ENCODE data around the gene KIFAP3. TPM values are rescaled to one million over a fixed set of nuclear protein-coding genes. Genes with fewer than 3 reads are reported as not detected.

The KIFAP3 gene
- total and polyA plus RNA-seq, 7 donors = 14.4 to 36.7 (median 28.1) TPM

DNA sequence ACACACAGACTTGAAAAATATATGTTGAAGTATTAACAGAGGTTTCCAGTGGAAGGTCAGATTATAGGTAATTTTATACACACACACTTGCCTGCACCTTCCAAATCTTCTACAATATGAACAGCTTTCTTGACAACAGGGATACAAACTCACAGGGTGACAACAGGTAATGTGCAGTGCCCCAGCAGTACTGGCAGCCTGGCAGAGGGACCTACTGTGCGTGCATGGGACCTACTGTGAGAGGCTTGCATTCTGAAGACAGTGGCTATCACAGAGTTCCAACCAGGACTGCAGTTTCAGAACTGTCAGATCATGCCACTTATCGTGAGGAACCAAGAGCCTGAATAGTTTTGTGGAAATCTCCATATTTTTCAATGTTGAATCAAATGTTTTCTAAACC, 184.6 kb downstream of the KIFAP3 start:
- intact Hi-C loops (cut with DNase I) = loop anchor here (5.0 kb wide), 2 partner anchors 98 to 403 kb away; partner anchors contain the start of genes METTL18 and SLC19A2
- no peaks in the 10 kb centered on the region for H3K9me3 ChIP-seq
- no peak overlapping the region for H3K27ac ChIP-seq
- no peak for DNase-seq
- no peak for TF ChIP-seq POLR2AphosphoS5 (IDR thresholded peaks at IDR 0.05)
- TF ChIP-seq EP300 (IDR thresholded peaks at IDR 0.05) = no peak
- no peak for TF ChIP-seq POLR2A (IDR thresholded peaks at IDR 0.05)
- TF ChIP-seq, protein P1, sequence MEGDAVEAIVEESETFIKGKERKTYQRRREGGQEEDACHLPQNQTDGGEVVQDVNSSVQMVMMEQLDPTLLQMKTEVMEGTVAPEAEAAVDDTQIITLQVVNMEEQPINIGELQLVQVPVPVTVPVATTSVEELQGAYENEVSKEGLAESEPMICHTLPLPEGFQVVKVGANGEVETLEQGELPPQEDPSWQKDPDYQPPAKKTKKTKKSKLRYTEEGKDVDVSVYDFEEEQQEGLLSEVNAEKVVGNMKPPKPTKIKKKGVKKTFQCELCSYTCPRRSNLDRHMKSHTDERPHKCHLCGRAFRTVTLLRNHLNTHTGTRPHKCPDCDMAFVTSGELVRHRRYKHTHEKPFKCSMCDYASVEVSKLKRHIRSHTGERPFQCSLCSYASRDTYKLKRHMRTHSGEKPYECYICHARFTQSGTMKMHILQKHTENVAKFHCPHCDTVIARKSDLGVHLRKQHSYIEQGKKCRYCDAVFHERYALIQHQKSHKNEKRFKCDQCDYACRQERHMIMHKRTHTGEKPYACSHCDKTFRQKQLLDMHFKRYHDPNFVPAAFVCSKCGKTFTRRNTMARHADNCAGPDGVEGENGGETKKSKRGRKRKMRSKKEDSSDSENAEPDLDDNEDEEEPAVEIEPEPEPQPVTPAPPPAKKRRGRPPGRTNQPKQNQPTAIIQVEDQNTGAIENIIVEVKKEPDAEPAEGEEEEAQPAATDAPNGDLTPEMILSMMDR (IDR thresholded peaks at IDR 0.05) = no peak
- WGBS, 2 donors = 93 to 96% methylated on average over 2 of the region's 2 CpGs
- peaks cover 0 to 32% (median 2%) of the 10 kb centered on the region in 4 donors for H3K36me3 ChIP-seq
- H3K27me3 ChIP-seq = no peaks in the 10 kb centered on the region
- no peak overlapping the region for H3K4me3 ChIP-seq
- peaks cover 0 to 37% (median 20%) of the 10 kb centered on the region in 4 donors for H3K4me1 ChIP-seq

DNA sequence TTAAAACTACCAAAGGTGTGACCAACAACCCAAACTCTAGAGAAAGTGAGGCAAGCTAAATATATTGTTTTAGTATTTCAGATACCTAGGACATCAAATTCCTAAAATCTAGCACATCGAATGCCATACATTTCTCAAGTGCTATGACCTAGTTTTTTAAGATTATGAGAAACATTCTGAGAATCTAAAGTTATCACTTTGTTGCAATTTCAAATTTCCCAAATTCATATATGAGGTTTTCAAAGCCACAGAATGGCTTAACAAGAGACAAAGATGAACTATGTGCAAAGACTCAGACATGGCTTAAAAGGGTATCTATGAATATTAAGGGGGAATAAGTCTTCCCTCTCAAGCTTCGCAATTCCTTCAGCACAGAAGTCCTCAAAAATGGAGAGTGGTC, 187.6 kb downstream of the KIFAP3 start:
- H3K36me3 ChIP-seq = peaks cover 0 to 50% (median 2%) of the 10 kb centered on the region in 4 donors
- no peak for TF ChIP-seq POLR2AphosphoS5 (IDR thresholded peaks at IDR 0.05)
- TF ChIP-seq, protein P1 (IDR thresholded peaks at IDR 0.05) = no peak
- H3K4me3 ChIP-seq = no peak overlapping the region
- no peaks in the 10 kb centered on the region for H3K27me3 ChIP-seq
- peak overlapping the region in 1 of 4 donors; percentile 4 for H3K27ac ChIP-seq
- DNase-seq = no peak
- 92 to 96% methylated on average over 2 of the region's 2 CpGs for WGBS, 2 donors
- peaks cover 0 to 30% (median 11%) of the 10 kb centered on the region in 4 donors for H3K4me1 ChIP-seq
- H3K9me3 ChIP-seq = no peaks in the 10 kb centered on the region
- intact Hi-C loops (cut with DNase I) = no loop called here

DNA sequence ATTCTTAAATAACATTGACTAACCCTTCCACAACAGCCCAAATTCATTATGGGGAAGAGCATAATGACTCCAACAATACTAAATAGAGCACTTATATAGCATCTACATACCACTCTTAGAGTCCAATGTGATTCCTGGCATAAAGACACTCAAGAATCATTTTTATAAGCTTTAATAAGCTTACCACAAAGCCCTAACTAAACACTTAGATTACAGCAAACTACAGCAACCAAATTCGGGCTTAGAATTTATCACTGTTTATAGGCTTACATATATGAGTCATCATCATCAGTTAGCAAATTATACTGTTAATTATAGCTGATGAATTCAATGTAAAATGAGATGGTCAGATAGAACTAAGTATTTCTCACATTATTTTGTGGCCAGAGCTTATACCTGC, 188.1 kb downstream of the KIFAP3 start:
- Histone ChIP-seq H3K36me3 (peaks cover 0 to 54% (median 2%) of the 10 kb centered on the region in 4 donors), H3K27ac (peak overlapping the region in 1 of 4 donors; percentile 4), H3K9me3 (no peaks in the 10 kb centered on the region), H3K4me3 (no peak overlapping the region), H3K4me1 (peaks cover 0 to 25% (median 7%) of the 10 kb centered on the region in 4 donors), H3K27me3 (no peaks in the 10 kb centered on the region)
- DNase-seq = no peak
- no peak for TF ChIP-seq POLR2AphosphoS5 (IDR thresholded peaks at IDR 0.05)
- no peak for TF ChIP-seq POLR2A (IDR thresholded peaks at IDR 0.05)
- WGBS, 2 donors = 10 to 59% methylated on average over 1 of the region's 1 CpG
- intact Hi-C loops (cut with DNase I) = no loop called here

DNA sequence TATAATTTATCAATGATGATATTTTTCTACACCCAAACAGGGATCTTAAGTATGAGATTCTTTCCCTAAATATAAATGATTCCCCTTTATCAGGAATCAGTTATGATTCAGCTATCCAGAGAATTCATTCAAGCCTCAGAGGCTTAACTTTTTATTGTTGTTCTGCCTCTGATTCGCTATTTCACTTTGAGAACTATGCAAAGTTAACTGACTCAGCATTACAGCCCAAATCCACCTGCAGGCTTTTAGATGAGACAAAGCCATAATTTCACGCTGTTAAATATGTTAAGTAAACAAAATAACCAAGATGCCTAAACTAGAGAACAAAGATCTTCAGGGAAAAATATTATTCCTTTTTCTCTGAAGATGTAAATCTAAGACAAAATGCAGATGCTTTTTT, 189.3 kb downstream of the KIFAP3 start:
- Histone ChIP-seq H3K9me3 (no peaks in the 10 kb centered on the region), H3K27me3 (no peaks in the 10 kb centered on the region), H3K27ac (no peak overlapping the region), H3K36me3 (peaks cover 0 to 54% (median 2%) of the 10 kb centered on the region in 4 donors), H3K4me1 (peaks cover 0 to 17% (median 3%) of the 10 kb centered on the region in 4 donors), H3K4me3 (no peak overlapping the region)
- intact Hi-C loops (cut with DNase I) = no loop called here
- WGBS, 2 donors = 20 to 70% methylated on average over 2 of the region's 2 CpGs
- TF ChIP-seq, protein P1 (IDR thresholded peaks at IDR 0.05) = no peak
- TF ChIP-seq EP300 (IDR thresholded peaks at IDR 0.05) = no peak
- no peak for TF ChIP-seq POLR2AphosphoS5 (IDR thresholded peaks at IDR 0.05)
- TF ChIP-seq POLR2A (IDR thresholded peaks at IDR 0.05) = no peak
- no peak for DNase-seq

DNA sequence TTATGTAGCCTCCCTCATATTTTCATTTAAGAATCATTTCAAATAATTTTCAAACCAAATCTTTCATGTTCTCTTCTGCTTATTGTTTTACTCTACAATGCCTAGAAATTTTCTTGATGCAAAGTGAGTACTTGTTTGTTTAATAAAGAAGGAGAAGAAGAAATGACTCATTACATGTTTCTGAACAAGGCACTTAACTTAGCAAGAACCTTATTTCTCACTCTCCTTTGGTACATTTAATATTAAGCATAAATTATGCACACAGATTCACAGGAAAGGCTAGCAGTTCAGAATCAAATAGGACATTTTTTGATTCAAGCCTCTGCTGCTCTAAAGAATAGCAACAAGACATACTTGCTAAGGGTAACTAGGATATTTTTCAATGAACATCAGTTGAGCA, 189.9 kb downstream of the KIFAP3 start:
- Histone ChIP-seq H3K36me3 (peaks cover 0 to 54% (median 2%) of the 10 kb centered on the region in 4 donors), H3K27me3 (no peaks in the 10 kb centered on the region), H3K4me1 (peaks cover 0 to 17% (median 3%) of the 10 kb centered on the region in 4 donors), H3K27ac (no peak overlapping the region), H3K4me3 (no peak overlapping the region), H3K9me3 (no peaks in the 10 kb centered on the region)
- no peak for DNase-seq
- TF ChIP-seq EP300 (IDR thresholded peaks at IDR 0.05) = no peak
- no peak for TF ChIP-seq POLR2AphosphoS5 (IDR thresholded peaks at IDR 0.05)
- TF ChIP-seq, protein P1 (IDR thresholded peaks at IDR 0.05) = no peak
- TF ChIP-seq POLR2A (IDR thresholded peaks at IDR 0.05) = no peak
- intact Hi-C loops (cut with DNase I) = no loop called here
